H9 (cell line): ENCODE measurements around the gene SATB2. TPM values are rescaled to one million over a fixed set of nuclear protein-coding genes. Genes with fewer than 3 reads are reported as not detected.

Source experiments
- DNase-seq: peaks from one replicate; pipeline ENCODE4 v3.0.0-alpha.2; 2017
- H2AFZ ChIP-seq: one replicate; pipeline ENCODE4 v1.6.1; 2013; ENCODE audit warnings: mild to moderate bottlenecking, low read length, control low read depth, moderate library complexity
- H2AK5ac ChIP-seq: 2 replicates; pipeline ENCODE4 v1.6.1; 2013; ENCODE audit warnings: low read length, control low read depth, mixed read lengths; ENCODE audit not compliant: insufficient read length
- H2BK120ac ChIP-seq: one replicate; pipeline ENCODE4 v1.6.1; 2013; ENCODE audit warnings: low read depth, mild to moderate bottlenecking, low read length, control low read depth, inconsistent platforms; ENCODE audit not compliant: poor library complexity, severe bottlenecking
- H2BK12ac ChIP-seq: 2 replicates; pipeline ENCODE4 v1.6.1; 2013; ENCODE audit warnings: low read length, control low read depth, mixed read lengths, low read depth; ENCODE audit not compliant: insufficient read length
- H2BK15ac ChIP-seq: 2 replicates; pipeline ENCODE4 v1.6.1; 2013; ENCODE audit warnings: low read depth, low read length, control low read depth
- H2BK20ac ChIP-seq: one replicate; pipeline ENCODE4 v1.6.1; 2013; ENCODE audit warnings: low read depth, mild to moderate bottlenecking, low read length, control low read depth, inconsistent platforms; ENCODE audit not compliant: poor library complexity, severe bottlenecking
- H2BK5ac ChIP-seq: 2 replicates; pipeline ENCODE4 v1.6.1; 2013; ENCODE audit warnings: low read length, control low read depth, mixed read lengths; ENCODE audit not compliant: insufficient read length
- H3K14ac ChIP-seq: 2 replicates; pipeline ENCODE4 v1.6.1; 2013; ENCODE audit warnings: low read length, control low read depth; ENCODE audit not compliant: insufficient read depth
- H3K18ac ChIP-seq: 2 replicates; pipeline ENCODE4 v1.6.1; 2013; ENCODE audit warnings: low read depth, mild to moderate bottlenecking, mixed read lengths, low read length, control low read depth; ENCODE audit not compliant: insufficient read length
- H3K23ac ChIP-seq: 2 replicates; pipeline ENCODE4 v1.6.1; 2013; ENCODE audit warnings: low read length, control low read depth, mixed read lengths, low read depth; ENCODE audit not compliant: insufficient read length
- H3K23me2 ChIP-seq: 2 replicates; pipeline ENCODE4 v1.6.1; 2013; ENCODE audit warnings: low read depth, mild to moderate bottlenecking, mixed read lengths, low read length, control low read depth; ENCODE audit not compliant: insufficient read length, poor library complexity, severe bottlenecking
- H3K27ac ChIP-seq: 2 replicates; pipeline ENCODE4 v1.5.1; 2013; ENCODE audit warnings: low read length, control low read depth, mixed read lengths, low read depth; ENCODE audit not compliant: insufficient read length
- H3K27me3 ChIP-seq: 2 replicates; pipeline ENCODE4 v1.6.1; 2013; ENCODE audit warnings: low read length, control low read depth, inconsistent platforms; ENCODE audit not compliant: insufficient read depth
- H3K4ac ChIP-seq: 2 replicates; pipeline ENCODE4 v1.6.1; 2013; ENCODE audit warnings: low read depth, mild to moderate bottlenecking, control low read depth, inconsistent platforms, low read length, moderate library complexity
- H3K4me1 ChIP-seq: 2 replicates; pipeline ENCODE4 v1.6.1; 2013; ENCODE audit warnings: low read length, control low read depth, inconsistent platforms; ENCODE audit not compliant: insufficient read depth
- H3K4me2 ChIP-seq: 2 replicates; pipeline ENCODE4 v1.6.1; 2013; ENCODE audit warnings: low read length, control low read depth, mixed read lengths; ENCODE audit not compliant: insufficient read length, insufficient read depth
- H3K56ac ChIP-seq: 2 replicates; pipeline ENCODE4 v1.6.1; 2013; ENCODE audit warnings: low read depth, mild to moderate bottlenecking, mixed read lengths, low read length, control low read depth; ENCODE audit not compliant: insufficient read length
- H3K79me1 ChIP-seq: 2 replicates; pipeline ENCODE4 v1.6.1; 2013; ENCODE audit warnings: low read depth, mild to moderate bottlenecking, moderate library complexity, low read length, control low read depth, inconsistent platforms; ENCODE audit not compliant: insufficient read depth, poor library complexity, severe bottlenecking
- H3K79me2 ChIP-seq: 2 replicates; pipeline ENCODE4 v1.6.1; 2013; ENCODE audit warnings: low read length, control low read depth, inconsistent platforms; ENCODE audit not compliant: insufficient read depth
- H3K9ac ChIP-seq: 2 replicates; pipeline ENCODE4 v1.6.1; 2013; ENCODE audit warnings: low read length, control low read depth, mixed read lengths; ENCODE audit not compliant: insufficient read length; ENCODE audit errors: extremely low read depth
- H3K9me3 ChIP-seq: one replicate; pipeline ENCODE4 v1.6.1; 2013; ENCODE audit warnings: low read depth, low read length, inconsistent platforms; ENCODE audit not compliant: control insufficient read depth
- H3T11ph ChIP-seq: one replicate; pipeline ENCODE4 v1.6.1; 2013; ENCODE audit warnings: mild to moderate bottlenecking, low read length, control low read depth, inconsistent platforms
- H4K20me1 ChIP-seq: one replicate; pipeline ENCODE4 v1.6.1; 2013; ENCODE audit not compliant: control insufficient read depth, insufficient read length, insufficient read depth
- H4K5ac ChIP-seq: 2 replicates; pipeline ENCODE4 v1.6.1; 2013; ENCODE audit warnings: low read depth, mild to moderate bottlenecking, mixed read lengths, low read length, control low read depth; ENCODE audit not compliant: insufficient read length
- H4K8ac ChIP-seq: replicated peaks from 2 replicates; pipeline ENCODE4 v1.6.1; 2013; ENCODE audit warnings: low read length, control low read depth, mixed read lengths, low read depth; ENCODE audit not compliant: insufficient read length
- H4K91ac ChIP-seq: 2 replicates; pipeline ENCODE4 v1.6.1; 2013; ENCODE audit warnings: low read depth, mild to moderate bottlenecking, moderate library complexity, mixed read lengths, low read length, control low read depth; ENCODE audit not compliant: insufficient read length
- H3K27ac Mint-ChIP-seq, 3 experiments: 2 replicates in 2 of 3; 3 replicates in 1 of 3; pipeline ENCODE4 v1.8.0; 2020 to 2021; ENCODE audit warnings: mixed read lengths in 3 of 3, mild to moderate bottlenecking in 1 of 3, moderate library complexity in 1 of 3
- H3K27me3 Mint-ChIP-seq: 2 replicates; pipeline ENCODE4 v1.8.0; 2021; ENCODE audit warnings: low read depth, mild to moderate bottlenecking, moderate library complexity, mixed read lengths
- H3K36me3 Mint-ChIP-seq, 3 experiments: 2 replicates in 2 of 3; 3 replicates in 1 of 3; pipeline ENCODE4 v1.8.0; 2020 to 2021; ENCODE audit warnings: low read depth in 3 of 3, mixed read lengths in 3 of 3; ENCODE audit not compliant: insufficient read depth in 1 of 3
- H3K4me1 Mint-ChIP-seq, 2 experiments: 2 replicates each; pipeline ENCODE4 v1.8.0; 2020; ENCODE audit warnings: mixed read lengths in 2 of 2
- H3K4me3 Mint-ChIP-seq, 2 experiments: 2 replicates in 1 of 2; 3 replicates in 1 of 2; pipeline ENCODE4 v1.8.0; 2020 to 2021; ENCODE audit warnings: mild to moderate bottlenecking in 2 of 2, mixed read lengths in 2 of 2, moderate library complexity in 1 of 2
- H3K9me3 Mint-ChIP-seq, 2 experiments: 2 replicates in 1 of 2; 3 replicates in 1 of 2; pipeline ENCODE4 v1.8.0; 2020; ENCODE audit warnings: mild to moderate bottlenecking in 2 of 2, mixed read lengths in 2 of 2, moderate library complexity in 1 of 2
- CTCF ChIP-seq: fragments of 200-600 bp; sonication (generic); conservative IDR thresholded peaks from 3 replicates; pipeline ENCODE4 v1.8.0; 2021; ENCODE audit warnings: antibody characterized with exemption, mild to moderate bottlenecking
- WGBS: extraction: QIAGEN DNeasy Blood & Tissue Kit; methylation state at CpG from one replicate; pipeline ENCODE4 v1.1.7; 2013; ENCODE audit warnings: missing lambda C conversion rate, low lambda C conversion rate, mixed read lengths; ENCODE audit not compliant: insufficient read length; ENCODE audit errors: extremely low coverage; 5-methylcytosine and 5-hydroxymethylcytosine counted together
- total RNA-seq: library from RNA; stranded (reverse); gene quantifications from 2 replicates; pipeline ENCODE4 v1.2.1, GENCODE V29; 2021

Gene SATB2
- total RNA-seq, 1 experiment from 2014 or later: 23.8 TPM

DNA sequence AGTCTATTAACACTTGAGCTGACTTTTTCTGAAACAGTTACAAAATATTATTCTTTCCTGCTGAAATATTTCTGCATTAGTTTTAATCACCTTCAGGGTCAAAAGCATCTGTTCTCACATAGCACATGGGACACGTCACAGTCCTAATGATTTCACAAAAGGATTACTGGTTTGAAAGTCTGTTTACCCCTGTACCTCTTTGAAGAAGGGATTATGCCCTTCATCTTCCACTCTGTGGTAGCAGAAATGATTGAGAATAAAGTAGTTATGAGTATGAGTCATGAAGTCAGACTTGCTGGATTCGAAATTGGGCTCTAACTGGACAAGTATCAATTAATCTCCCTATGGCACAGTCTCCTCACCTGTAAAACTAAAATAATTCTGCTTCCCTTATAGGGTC is 121.2 kb downstream of the SATB2 start:
- 0 out of 7 replicates have a peak overlapping the region, but pooled peaks of 1 of the 3 experiments have one; percentile 12 for H3K27ac Mint-ChIP-seq
- H2AK5ac ChIP-seq: no peak overlapping the region
- no peak overlapping the region for H3K9ac ChIP-seq
- H3K36me3 Mint-ChIP-seq: no peaks in the 10 kb centered on the region
- H3K56ac ChIP-seq: no peak overlapping the region
- no peaks in the 10 kb centered on the region for H3K27me3 ChIP-seq
- H2BK120ac ChIP-seq: no peak overlapping the region
- no peak overlapping the region for H4K91ac ChIP-seq
- H3K4me3 Mint-ChIP-seq: no peak overlapping the region
- H3K23me2 ChIP-seq: no peaks in the 10 kb centered on the region
- H3K9me3 Mint-ChIP-seq: no peaks in the 10 kb centered on the region; a peak in 1 of 5 replicates
- H3K4me1 ChIP-seq: no peaks in the 10 kb centered on the region
- no peak overlapping the region for H3K27ac ChIP-seq
- H3K27me3 Mint-ChIP-seq: no peaks in the 10 kb centered on the region
- no peak overlapping the region for H2AFZ ChIP-seq
- H3T11ph ChIP-seq: no peak overlapping the region
- no peaks in the 10 kb centered on the region for H3K79me2 ChIP-seq
- H2BK5ac ChIP-seq: no peak overlapping the region
- H3K9me3 ChIP-seq: no peaks in the 10 kb centered on the region
- TF ChIP-seq CTCF: no peak
- WGBS: no CpG with 5 or more reads among the region's 2 CpGs
- no peak overlapping the region for H3K4me2 ChIP-seq
- no peak overlapping the region for H4K8ac ChIP-seq
- no peak overlapping the region for H2BK15ac ChIP-seq
- H2BK20ac ChIP-seq: no peak overlapping the region
- no peak overlapping the region for H3K4ac ChIP-seq
- no peak overlapping the region for H3K14ac ChIP-seq
- no peaks in the 10 kb centered on the region for H3K79me1 ChIP-seq
- H3K4me1 Mint-ChIP-seq: peaks cover 6 to 8% of the 10 kb centered on the region in 2 experiments
- H3K18ac ChIP-seq: no peak overlapping the region
- no peak overlapping the region for H4K5ac ChIP-seq
- no peaks in the 10 kb centered on the region for H4K20me1 ChIP-seq
- no peak for DNase-seq
- H3K23ac ChIP-seq: no peak overlapping the region
- no peak overlapping the region for H2BK12ac ChIP-seq
